ENCODE results near the gene SIPA1L2. TPM values are rescaled to one million over a fixed set of nuclear protein-coding genes. Genes with fewer than 3 reads are reported as not detected.

SIPA1L2 gene
- total and polyA plus RNA-seq, 2 of the 13 experiments (the other 11 are each of a cell fraction or from before 2014, with no cell fraction given) = 0.03 TPM; not detected in 1

DNA sequence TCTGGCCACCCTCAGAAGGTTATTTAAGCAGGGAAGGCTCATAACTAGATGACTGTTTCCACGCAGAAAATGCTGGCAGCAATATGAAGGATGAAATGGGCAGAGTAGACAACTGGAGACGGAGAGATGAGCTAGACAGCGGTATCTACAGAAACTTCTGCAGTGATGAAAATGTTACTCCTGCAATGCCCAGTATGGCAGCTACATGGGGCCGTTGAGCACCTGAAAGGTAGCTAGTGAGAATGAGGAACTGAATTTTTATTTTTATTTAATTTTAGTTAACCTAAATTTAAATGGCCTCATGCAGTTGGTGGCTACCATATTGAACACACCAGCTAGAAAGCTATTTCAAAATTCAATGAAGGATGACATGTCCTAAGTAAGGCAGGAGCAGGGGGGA lies 27.3 kb downstream of the SIPA1L2 start:
- DNase-seq (ENCODE audit: low spot score) (no peak), ATAC-seq (no peak), FAIRE-seq (no peak)
- peaks cover 0 to 5% of the 10 kb centered on the region in 2 experiments; a peak in 1 of 5 replicates for H3K27me3 ChIP-seq (ENCODE audit: control insufficient read depth in 1 of 2, insufficient read depth in 2 of 2, low read length in 2 of 2)
- ChIA-PET CTCF (ENCODE audit: low intra/inter-chr PET ratio, low total read pairs) (no interaction called here), POLR2A (no interaction called here)
- TF ChIP-seq, protein P1, sequence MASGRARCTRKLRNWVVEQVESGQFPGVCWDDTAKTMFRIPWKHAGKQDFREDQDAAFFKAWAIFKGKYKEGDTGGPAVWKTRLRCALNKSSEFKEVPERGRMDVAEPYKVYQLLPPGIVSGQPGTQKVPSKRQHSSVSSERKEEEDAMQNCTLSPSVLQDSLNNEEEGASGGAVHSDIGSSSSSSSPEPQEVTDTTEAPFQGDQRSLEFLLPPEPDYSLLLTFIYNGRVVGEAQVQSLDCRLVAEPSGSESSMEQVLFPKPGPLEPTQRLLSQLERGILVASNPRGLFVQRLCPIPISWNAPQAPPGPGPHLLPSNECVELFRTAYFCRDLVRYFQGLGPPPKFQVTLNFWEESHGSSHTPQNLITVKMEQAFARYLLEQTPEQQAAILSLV (CRISPR knock-in tag; IDR thresholded peaks at IDR 0.05; ENCODE audit: borderline replicate concordance) = no peak
- no peak for TF ChIP-seq SSRP1 (CRISPR knock-in tag; IDR thresholded peaks at IDR 0.05)
- no peak for TF ChIP-seq ZFP37 (CRISPR knock-in tag; IDR thresholded peaks at IDR 0.05; ENCODE audit: borderline replicate concordance)
- no peak for TF ChIP-seq HOXA5 (CRISPR knock-in tag; IDR thresholded peaks at IDR 0.05)
- no peak for TF ChIP-seq FOXK1 (CRISPR knock-in tag; IDR thresholded peaks at IDR 0.05; ENCODE audit: borderline replicate concordance, low read depth)
- no peak for TF ChIP-seq ARHGAP35 (CRISPR knock-in tag; IDR thresholded peaks at IDR 0.05; ENCODE audit: borderline replicate concordance)
- TF ChIP-seq, protein P2, sequence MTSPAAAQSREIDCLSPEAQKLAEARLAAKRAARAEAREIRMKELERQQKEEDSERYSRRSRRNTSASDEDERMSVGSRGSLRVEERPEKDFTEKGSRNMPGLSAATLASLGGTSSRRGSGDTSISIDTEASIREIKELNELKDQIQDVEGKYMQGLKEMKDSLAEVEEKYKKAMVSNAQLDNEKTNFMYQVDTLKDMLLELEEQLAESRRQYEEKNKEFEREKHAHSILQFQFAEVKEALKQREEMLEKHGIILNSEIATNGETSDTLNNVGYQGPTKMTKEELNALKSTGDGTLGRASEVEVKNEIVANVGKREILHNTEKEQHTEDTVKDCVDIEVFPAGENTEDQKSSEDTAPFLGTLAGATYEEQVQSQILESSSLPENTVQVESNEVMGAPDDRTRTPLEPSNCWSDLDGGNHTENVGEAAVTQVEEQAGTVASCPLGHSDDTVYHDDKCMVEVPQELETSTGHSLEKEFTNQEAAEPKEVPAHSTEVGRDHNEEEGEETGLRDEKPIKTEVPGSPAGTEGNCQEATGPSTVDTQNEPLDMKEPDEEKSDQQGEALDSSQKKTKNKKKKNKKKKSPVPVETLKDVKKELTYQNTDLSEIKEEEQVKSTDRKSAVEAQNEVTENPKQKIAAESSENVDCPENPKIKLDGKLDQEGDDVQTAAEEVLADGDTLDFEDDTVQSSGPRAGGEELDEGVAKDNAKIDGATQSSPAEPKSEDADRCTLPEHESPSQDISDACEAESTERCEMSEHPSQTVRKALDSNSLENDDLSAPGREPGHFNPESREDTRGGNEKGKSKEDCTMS (CRISPR knock-in tag; conservative IDR thresholded peaks at IDR 0.05) = no peak
- TF ChIP-seq ZNF839 (CRISPR knock-in tag; IDR thresholded peaks at IDR 0.05; ENCODE audit: borderline replicate concordance) = no peak
- TF ChIP-seq AGO2 (optimal IDR thresholded peaks at IDR 0.05; ENCODE audit: low read depth, low read length) = no peak
- TF ChIP-seq ZNF878 (CRISPR knock-in tag; IDR thresholded peaks at IDR 0.05) = no peak
- no peak for TF ChIP-seq FOSL2 (CRISPR knock-in tag; IDR thresholded peaks at IDR 0.05)
- TF ChIP-seq ZNF143 (CRISPR knock-in tag; IDR thresholded peaks at IDR 0.05) = no peak
- no peak for TF ChIP-seq SMARCC2 (IDR thresholded peaks at IDR 0.05)
- no peak for TF ChIP-seq MLX (CRISPR knock-in tag; IDR thresholded peaks at IDR 0.05)
- TF ChIP-seq PRMT3 (CRISPR knock-in tag; IDR thresholded peaks at IDR 0.05; ENCODE audit: borderline replicate concordance, low read depth) = no peak
- H2AFZ ChIP-seq (ENCODE audit: low read length) = no peak overlapping the region
- no peaks in the 10 kb centered on the region for H3K4me1 ChIP-seq (ENCODE audit: insufficient read depth, low read length)
- no TSS peak for BruUV-seq (replicated peaks)
- no peak overlapping the region for H3K4me2 ChIP-seq (ENCODE audit: low read depth, low read length)
- no peak overlapping the region for H3K4me3 ChIP-seq (replicated peaks in 1 of 3; ENCODE audit: insufficient read depth in 1 of 3, low read depth in 2 of 3, low read length in 3 of 3)
- in situ Hi-C loops (cut with HindIII; ENCODE audit: extremely low pct_ligation_motif_present, low pct_unique_long_range_greater_than_20kb) = no loop called here
- no peaks in the 10 kb centered on the region for H3K9me3 ChIP-seq (ENCODE audit: low read length)
- intact Hi-C loops (cut with micrococcal nuclease; ENCODE audit: unreplicated experiment) = no loop called here
- no peaks in the 10 kb centered on the region for H3K36me3 ChIP-seq (replicated peaks in 1 of 2; ENCODE audit: control insufficient read depth in 1 of 2, insufficient read depth in 2 of 2, low read length in 2 of 2)
- 47% methylated on average over 4 of the region's 4 CpGs for WGBS (ENCODE audit: low lambda C conversion rate)
- no peak overlapping the region for H3K9ac ChIP-seq (ENCODE audit: insufficient read depth, low read depth, low read length)
- H3K27ac ChIP-seq (ENCODE audit: extremely low read length, insufficient read depth, low read length) = no peak overlapping the region
- no peaks in the 10 kb centered on the region for H4K20me1 ChIP-seq (ENCODE audit: insufficient read depth, low read length)
- H3K79me2 ChIP-seq (ENCODE audit: insufficient read depth, low read length) = no peaks in the 10 kb centered on the region
